GM12872 (cell line): ENCODE results near the gene IFT122.

Experiments used
- CTCF ChIP-seq: IDR thresholded peaks from 3 replicates; pipeline ENCODE4 v1.5.1; 2011; ENCODE audit warnings: low read depth, mild to moderate bottlenecking, low read length, moderate library complexity; ENCODE audit not compliant: insufficient read depth

Gene IFT122

DNA sequence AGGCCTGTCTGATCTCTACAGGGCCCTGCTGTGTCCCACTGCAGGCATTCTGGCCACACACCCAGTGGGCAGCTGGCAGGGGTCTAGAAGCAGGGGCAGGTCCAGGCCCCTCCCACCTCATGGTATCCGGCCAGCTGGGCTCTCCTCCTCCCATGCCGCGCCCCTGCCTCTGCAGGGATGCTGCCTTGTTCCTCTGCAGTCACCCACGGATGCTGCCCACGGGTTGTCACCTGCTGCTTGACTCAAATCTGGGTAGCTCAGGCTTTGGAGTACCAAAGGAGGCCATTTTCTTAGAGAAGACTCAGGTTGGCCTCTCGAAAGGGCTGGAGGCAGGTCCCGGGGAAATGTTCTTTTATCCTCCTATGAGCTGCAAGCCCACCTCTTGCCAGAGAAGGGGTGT, 36.6 kb upstream of the IFT122 start:
- TF ChIP-seq CTCF: no peak

DNA sequence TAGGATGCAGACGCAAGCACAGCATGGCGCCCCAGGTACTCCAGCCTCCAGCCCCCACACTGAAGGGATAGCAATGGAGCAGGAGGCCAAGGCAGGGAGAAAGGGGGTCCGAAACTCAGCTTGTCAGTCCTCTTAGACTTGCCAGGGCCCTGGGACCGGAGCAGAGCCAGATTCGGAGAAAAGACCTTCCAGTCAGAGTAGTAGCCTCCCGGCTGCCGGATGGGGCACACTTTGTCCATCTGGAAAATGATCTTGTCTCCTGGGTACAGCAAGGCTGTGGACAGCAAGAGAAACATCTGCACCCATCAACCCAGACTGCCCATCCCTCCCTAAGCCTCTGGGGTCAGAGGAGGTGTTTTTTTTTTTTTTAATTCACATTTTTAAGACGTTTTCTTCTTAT, 35.9 kb upstream of the IFT122 start:
- no peak for TF ChIP-seq CTCF

DNA sequence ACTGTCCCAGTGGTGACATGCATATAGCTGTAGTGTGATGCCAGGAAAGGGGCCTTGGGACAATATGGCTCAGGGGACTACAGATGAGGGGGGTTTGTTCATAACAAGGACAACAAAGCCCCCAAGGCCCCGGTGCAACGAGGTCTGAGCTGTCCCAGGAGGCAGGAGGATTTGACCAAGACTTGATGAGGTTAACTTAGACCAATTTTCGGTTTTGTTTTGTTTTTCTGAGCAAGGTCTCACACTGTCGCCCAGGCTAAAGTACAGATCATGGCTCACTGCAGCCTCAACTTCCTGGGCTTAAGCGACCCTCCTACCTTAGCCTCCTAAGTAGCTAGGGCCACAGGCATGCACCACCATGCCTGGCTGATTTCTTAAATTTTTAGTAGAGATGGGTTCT, 35.4 kb upstream of the IFT122 start:
- TF ChIP-seq CTCF: no peak

DNA sequence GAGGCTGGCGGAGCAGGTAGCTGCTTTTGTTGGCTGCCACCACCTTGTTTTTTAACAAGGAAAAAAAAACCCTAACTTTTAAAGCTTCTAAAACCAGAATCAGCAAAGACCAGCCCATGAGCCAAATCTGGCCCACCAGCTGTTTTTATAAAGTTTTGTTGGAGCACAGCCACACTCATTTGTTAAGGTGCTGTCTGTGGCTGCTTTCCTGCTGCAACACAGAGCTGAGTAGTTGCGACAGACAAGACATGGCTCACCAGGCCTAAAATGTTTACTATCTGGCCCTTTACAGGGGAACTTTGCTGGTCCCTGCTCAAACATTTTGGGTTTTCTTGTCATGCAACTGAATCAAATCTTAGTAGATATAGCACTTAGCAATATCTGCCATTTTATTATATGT, 30.5 kb upstream of the IFT122 start:
- TF ChIP-seq CTCF: no peak

DNA sequence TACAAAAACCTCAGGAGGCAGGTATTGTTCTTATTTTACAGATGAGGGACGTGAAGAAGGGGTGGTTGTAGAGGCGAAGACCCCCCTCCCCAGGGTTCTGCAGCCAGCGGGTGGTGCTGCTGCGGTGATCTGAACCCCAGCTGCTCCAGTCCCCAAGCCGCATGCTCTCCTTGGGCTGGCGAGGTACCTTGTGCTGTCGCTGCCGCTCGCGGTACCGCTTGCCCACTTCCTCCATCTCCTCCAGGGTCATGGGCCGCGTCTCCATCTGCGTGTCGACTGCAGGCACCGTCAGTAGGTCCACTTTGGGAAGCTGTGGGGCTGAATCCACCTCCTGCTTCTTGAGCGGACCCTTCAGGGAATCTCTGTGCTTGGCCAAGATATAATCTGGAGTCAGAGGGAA, 29.1 kb upstream of the IFT122 start:
- no peak for TF ChIP-seq CTCF

- TF ChIP-seq CTCF: no peak
These were observed 27.4 kb upstream of the IFT122 start for GRCh38 chr3:129412542-129413198.

DNA sequence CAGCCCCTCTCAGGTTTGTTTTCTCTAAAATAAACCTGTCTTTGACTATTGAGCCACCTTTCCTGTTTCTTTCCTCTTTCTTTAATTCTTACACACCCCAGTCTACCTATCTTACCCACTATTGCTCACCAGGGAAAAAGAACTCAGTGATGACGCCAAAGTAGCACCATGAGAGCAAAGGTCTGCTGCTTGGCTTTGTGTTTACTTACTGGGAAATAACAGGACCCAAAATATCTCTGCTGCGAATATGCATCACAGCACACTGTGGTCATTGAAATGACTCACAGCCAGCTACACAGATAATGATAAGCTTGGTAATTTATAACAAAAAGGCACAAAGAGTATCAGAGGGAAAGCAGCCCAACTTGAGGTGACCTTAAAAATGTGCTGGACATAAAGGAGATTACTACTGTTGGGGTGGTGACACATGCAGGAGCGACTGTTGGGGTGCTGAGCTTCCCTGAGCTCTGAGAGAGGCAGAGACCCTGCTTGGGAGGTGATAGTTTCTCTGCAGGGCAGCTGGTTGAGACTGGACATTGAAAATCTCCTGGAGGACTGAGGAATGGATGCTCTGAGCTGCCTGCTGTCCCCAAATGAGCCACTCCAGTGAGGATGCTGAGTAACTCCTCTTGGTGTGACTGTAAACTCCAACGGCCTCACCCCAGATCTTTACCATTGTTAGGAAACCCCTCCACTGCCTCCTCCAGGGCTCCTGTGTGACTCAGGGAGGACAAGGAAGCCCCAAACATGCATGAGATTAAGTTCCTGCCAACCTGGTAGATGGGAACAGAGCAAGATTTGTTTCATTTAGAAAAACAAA, 26.1 kb upstream of the IFT122 start:
- no peak for TF ChIP-seq CTCF
